Caco-2 (cell line): ENCODE data around the gene MARCHF9. TPM values are rescaled to one million over a fixed set of nuclear protein-coding genes. Genes with fewer than 3 reads are reported as not detected.

Experiments used
- BruUV-seq: library from RNA; stranded (reverse); fragments of 400-500 nt; replicated peaks from 2 replicates; lab custom pipeline; 2021; lab: Mats Ljungman, UMichigan
- CTCF ChIA-PET: fragments of 300-600 bp; sonication (Branson Sonifier 250); formaldehyde crosslinking; loops from one replicate; lab custom pipeline; 2022; ENCODE audit warnings: antibody characterized with exemption; lab: Charles Lee
- POLR2A ChIA-PET: fragments of 300-600 bp; sonication (Branson Sonifier 250); formaldehyde crosslinking; loops from one replicate; lab custom pipeline; 2022; ENCODE audit warnings: antibody characterized with exemption; lab: Charles Lee
- DNase-seq, 2 experiments: peaks; one replicate each; pipeline versions ENCODE4 v3.0.0 to v3.0.0-alpha.2; 2020 to 2022
- H3K27me3 ChIP-seq: replicated peaks from 2 replicates; pipeline ENCODE4 v1.6.0; 2011; ENCODE audit warnings: low read length; ENCODE audit not compliant: control insufficient read depth, insufficient read depth
- H3K36me3 ChIP-seq: 2 replicates; pipeline ENCODE4 v1.5.1; 2011; ENCODE audit warnings: low read length; ENCODE audit not compliant: control insufficient read depth, insufficient read depth
- H3K4me1 ChIP-seq: fragments of 250-450 bp; sonication (Bioruptor Pico); 2 replicates; pipeline ENCODE4 v1.5.1; 2020; ENCODE audit warnings: mild to moderate bottlenecking
- H3K4me3 ChIP-seq: 2 replicates; pipeline ENCODE4 v1.5.1; 2011; ENCODE audit warnings: low read depth, mild to moderate bottlenecking, control low read depth, low read length
- H3K9me3 ChIP-seq: fragments of 250-450 bp; sonication (Bioruptor Pico); 2 replicates; pipeline ENCODE4 v1.5.1; 2020; ENCODE audit warnings: mild to moderate bottlenecking, moderate library complexity
- H3K27ac Mint-ChIP-seq: one replicate; pipeline ENCODE4 v1.8.0; 2022; ENCODE audit warnings: mixed read lengths; ENCODE audit not compliant: unreplicated experiment
- H3K27me3 Mint-ChIP-seq: one replicate; pipeline ENCODE4 v1.8.0; 2022; ENCODE audit warnings: mixed read lengths; ENCODE audit not compliant: insufficient read depth, unreplicated experiment
- H3K36me3 Mint-ChIP-seq: one replicate; pipeline ENCODE4 v1.8.0; 2022; ENCODE audit warnings: mild to moderate bottlenecking, mixed read lengths; ENCODE audit not compliant: insufficient read depth, unreplicated experiment
- H3K4me1 Mint-ChIP-seq: one replicate; pipeline ENCODE4 v1.8.0; 2022; ENCODE audit warnings: low read depth, mixed read lengths; ENCODE audit not compliant: unreplicated experiment
- H3K4me3 Mint-ChIP-seq: one replicate; pipeline ENCODE4 v1.8.0; 2022; ENCODE audit warnings: mild to moderate bottlenecking, moderate library complexity, mixed read lengths; ENCODE audit not compliant: unreplicated experiment
- H3K9me3 Mint-ChIP-seq: one replicate; pipeline ENCODE4 v1.8.0; 2022; ENCODE audit warnings: mixed read lengths; ENCODE audit not compliant: unreplicated experiment
- intact Hi-C: fragments of 100-400 bp; cut with micrococcal nuclease; formaldehyde crosslinking; loops from one replicate; pipeline ENCODE4 v1.10.0; 2022; ENCODE audit not compliant: unreplicated experiment
- total RNA-seq: library from RNA; stranded (reverse); gene quantifications from 2 replicates; pipeline ENCODE4 v1.2.3, GENCODE V29; 2022
- TF ChIP-seq, protein P1 (sequence below), 2 experiments: fragments of 200-600 bp in 1 of 2; IDR thresholded peaks; 1 replicate in 1 of 2; 2 replicates in 1 of 2; pipeline versions ENCODE4 v1.5.1 to v1.8.0; 2011 to 2022; ENCODE audit warnings: antibody characterized with exemption in 1 of 2, control low read depth in 1 of 2, inconsistent platforms in 1 of 2, low read depth in 1 of 2, low read length in 1 of 2, mild to moderate bottlenecking in 1 of 2, moderate library complexity in 1 of 2; ENCODE audit not compliant: insufficient read depth in 1 of 2, severe bottlenecking in 1 of 2, unreplicated experiment in 1 of 2

MARCHF9 gene
- total RNA-seq, 1 experiment from 2014 or later: 11.0 TPM

DNA sequence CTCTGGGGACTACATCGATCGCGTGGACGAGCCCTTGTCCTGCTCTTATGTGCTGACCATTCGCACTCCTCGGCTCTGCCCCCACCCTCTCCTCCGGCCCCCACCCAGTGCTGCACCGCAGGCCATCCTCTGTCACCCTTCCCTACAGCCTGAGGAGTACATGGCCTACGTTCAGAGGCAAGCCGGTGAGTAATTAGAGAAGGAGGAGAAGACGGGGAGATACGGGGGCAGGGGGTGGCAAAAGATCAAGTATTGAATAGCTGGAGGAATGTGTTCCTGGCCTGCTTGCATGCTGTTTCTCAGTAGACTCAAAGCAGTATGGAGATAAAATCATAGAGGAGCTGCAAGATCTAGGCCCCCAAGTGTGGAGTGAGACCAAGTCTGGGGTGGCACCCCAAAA, 39.1 kb upstream of the MARCHF9 start:
- H3K27ac Mint-ChIP-seq: no peak overlapping the region
- POLR2A ChIA-PET: no interaction called here
- H3K9me3 Mint-ChIP-seq: no peaks in the 10 kb centered on the region
- H3K4me1 Mint-ChIP-seq: no peaks in the 10 kb centered on the region
- H3K9me3 ChIP-seq: no peaks in the 10 kb centered on the region
- peaks cover 20% of the 10 kb centered on the region for H3K36me3 Mint-ChIP-seq
- intact Hi-C loops: no loop called here
- no peaks in the 10 kb centered on the region for H3K27me3 Mint-ChIP-seq
- no peaks in the 10 kb centered on the region for H3K27me3 ChIP-seq
- TF ChIP-seq, protein P1, sequence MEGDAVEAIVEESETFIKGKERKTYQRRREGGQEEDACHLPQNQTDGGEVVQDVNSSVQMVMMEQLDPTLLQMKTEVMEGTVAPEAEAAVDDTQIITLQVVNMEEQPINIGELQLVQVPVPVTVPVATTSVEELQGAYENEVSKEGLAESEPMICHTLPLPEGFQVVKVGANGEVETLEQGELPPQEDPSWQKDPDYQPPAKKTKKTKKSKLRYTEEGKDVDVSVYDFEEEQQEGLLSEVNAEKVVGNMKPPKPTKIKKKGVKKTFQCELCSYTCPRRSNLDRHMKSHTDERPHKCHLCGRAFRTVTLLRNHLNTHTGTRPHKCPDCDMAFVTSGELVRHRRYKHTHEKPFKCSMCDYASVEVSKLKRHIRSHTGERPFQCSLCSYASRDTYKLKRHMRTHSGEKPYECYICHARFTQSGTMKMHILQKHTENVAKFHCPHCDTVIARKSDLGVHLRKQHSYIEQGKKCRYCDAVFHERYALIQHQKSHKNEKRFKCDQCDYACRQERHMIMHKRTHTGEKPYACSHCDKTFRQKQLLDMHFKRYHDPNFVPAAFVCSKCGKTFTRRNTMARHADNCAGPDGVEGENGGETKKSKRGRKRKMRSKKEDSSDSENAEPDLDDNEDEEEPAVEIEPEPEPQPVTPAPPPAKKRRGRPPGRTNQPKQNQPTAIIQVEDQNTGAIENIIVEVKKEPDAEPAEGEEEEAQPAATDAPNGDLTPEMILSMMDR (IDR thresholded peaks at IDR 0.05; ENCODE audit: insufficient read depth in 1 of 2, low read depth in 1 of 2, low read length in 1 of 2, severe bottlenecking in 1 of 2, unreplicated experiment in 1 of 2): no peak
- CTCF ChIA-PET: interaction anchor here (1.0 kb wide), 1 partner anchor 10 kb away, joined by 3 read pairs; no protein-coding TSS in a partner anchor
- no peak overlapping the region for H3K4me3 Mint-ChIP-seq
- no peak overlapping the region for H3K4me3 ChIP-seq
- no peaks in the 10 kb centered on the region for H3K4me1 ChIP-seq
- no peaks in the 10 kb centered on the region for H3K36me3 ChIP-seq
- BruUV-seq: no TSS peak
- DNase-seq: no peak

DNA sequence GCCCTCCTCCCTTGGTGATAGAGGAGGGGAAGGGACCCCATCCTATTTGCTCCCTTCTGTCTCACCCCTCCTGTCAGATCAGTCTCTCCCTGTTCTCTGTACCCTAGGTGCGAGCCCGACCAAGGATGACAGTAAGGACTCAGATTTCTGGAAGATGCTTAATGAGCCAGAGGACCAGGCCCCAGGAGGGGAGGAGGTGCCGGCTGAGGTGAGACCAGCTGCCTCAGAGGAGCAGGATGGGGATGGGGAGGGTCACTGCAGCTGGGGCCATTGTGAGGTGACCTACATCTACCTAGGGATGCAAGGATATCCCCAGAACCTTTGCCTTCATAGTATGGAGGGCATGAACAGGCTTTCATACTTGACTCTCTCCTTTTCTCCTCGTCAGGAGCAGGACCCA, 38.6 kb upstream of the MARCHF9 start:
- no peaks in the 10 kb centered on the region for H3K36me3 ChIP-seq
- no peak overlapping the region for H3K27ac Mint-ChIP-seq
- no peak for DNase-seq
- H3K27me3 Mint-ChIP-seq: no peaks in the 10 kb centered on the region
- H3K4me1 ChIP-seq: no peaks in the 10 kb centered on the region
- ChIA-PET CTCF (no interaction called here), POLR2A (no interaction called here)
- H3K4me3 ChIP-seq: no peak overlapping the region
- no peak overlapping the region for H3K4me3 Mint-ChIP-seq
- H3K9me3 ChIP-seq: no peaks in the 10 kb centered on the region
- intact Hi-C loops: no loop called here
- H3K4me1 Mint-ChIP-seq: no peaks in the 10 kb centered on the region
- no peaks in the 10 kb centered on the region for H3K27me3 ChIP-seq
- H3K36me3 Mint-ChIP-seq: peaks cover 19% of the 10 kb centered on the region
- no peaks in the 10 kb centered on the region for H3K9me3 Mint-ChIP-seq
- TF ChIP-seq, protein P1 (IDR thresholded peaks at IDR 0.05; ENCODE audit: insufficient read depth in 1 of 2, low read depth in 1 of 2, low read length in 1 of 2, severe bottlenecking in 1 of 2, unreplicated experiment in 1 of 2): no peak
- no TSS peak for BruUV-seq

DNA sequence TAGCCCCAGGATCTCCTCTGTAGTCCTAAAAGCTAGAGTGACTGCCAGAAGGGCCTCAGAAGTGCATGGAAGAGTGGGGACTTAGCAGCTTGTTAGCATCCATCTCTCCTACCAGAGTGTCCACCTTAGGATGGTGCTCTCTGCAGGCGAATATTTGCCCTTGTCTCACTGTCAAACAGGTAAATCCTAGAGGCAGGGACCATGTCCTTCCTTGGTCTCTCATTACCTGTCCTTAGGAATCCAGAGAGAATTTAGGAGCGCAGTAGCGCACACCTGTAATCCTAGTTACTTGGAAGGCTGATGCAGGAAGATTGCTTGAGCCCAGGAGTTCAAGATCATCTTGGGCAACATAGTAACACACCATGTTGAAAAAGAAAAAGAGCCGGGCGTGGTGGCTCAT, 37.8 kb upstream of the MARCHF9 start:
- ChIA-PET CTCF (no interaction called here), POLR2A (no interaction called here)
- no TSS peak for BruUV-seq

More for the DNA sequence above, 37.8 kb upstream of the MARCHF9 start:
- H3K27me3 ChIP-seq: no peaks in the 10 kb centered on the region
- no peak overlapping the region for H3K4me3 ChIP-seq
- H3K36me3 ChIP-seq: no peaks in the 10 kb centered on the region
- Mint-ChIP-seq H3K36me3 (peaks cover 12% of the 10 kb centered on the region), H3K9me3 (no peaks in the 10 kb centered on the region), H3K27me3 (no peaks in the 10 kb centered on the region), H3K27ac (no peak overlapping the region), H3K4me3 (no peak overlapping the region), H3K4me1 (no peaks in the 10 kb centered on the region)
- no peak for DNase-seq
- no peaks in the 10 kb centered on the region for H3K9me3 ChIP-seq
- H3K4me1 ChIP-seq: no peaks in the 10 kb centered on the region
- TF ChIP-seq, protein P1 (IDR thresholded peaks at IDR 0.05; ENCODE audit: insufficient read depth in 1 of 2, low read depth in 1 of 2, low read length in 1 of 2, severe bottlenecking in 1 of 2, unreplicated experiment in 1 of 2): no peak
- intact Hi-C loops: no loop called here
